ENCODE data around the gene PTBP1. TPM values are rescaled to one million over a fixed set of nuclear protein-coding genes. Genes with fewer than 3 reads are reported as not detected.

PTBP1 gene
- total and polyA plus RNA-seq, 9 of the 15 experiments (the other 6 are each of a cell fraction or from before 2014, with no cell fraction given), result 14.0 to 759 (median 234) TPM

GRCh38 chr19:812747-813218, 15.5 kb downstream of the PTBP1 start (continued):
- TF ChIP-seq, protein P1, sequence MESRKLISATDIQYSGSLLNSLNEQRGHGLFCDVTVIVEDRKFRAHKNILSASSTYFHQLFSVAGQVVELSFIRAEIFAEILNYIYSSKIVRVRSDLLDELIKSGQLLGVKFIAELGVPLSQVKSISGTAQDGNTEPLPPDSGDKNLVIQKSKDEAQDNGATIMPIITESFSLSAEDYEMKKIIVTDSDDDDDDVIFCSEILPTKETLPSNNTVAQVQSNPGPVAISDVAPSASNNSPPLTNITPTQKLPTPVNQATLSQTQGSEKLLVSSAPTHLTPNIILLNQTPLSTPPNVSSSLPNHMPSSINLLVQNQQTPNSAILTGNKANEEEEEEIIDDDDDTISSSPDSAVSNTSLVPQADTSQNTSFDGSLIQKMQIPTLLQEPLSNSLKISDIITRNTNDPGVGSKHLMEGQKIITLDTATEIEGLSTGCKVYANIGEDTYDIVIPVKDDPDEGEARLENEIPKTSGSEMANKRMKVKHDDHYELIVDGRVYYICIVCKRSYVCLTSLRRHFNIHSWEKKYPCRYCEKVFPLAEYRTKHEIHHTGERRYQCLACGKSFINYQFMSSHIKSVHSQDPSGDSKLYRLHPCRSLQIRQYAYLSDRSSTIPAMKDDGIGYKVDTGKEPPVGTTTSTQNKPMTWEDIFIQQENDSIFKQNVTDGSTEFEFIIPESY (CRISPR knock-in tag; IDR thresholded peaks at IDR 0.05), result peak; percentile 88
- TF ChIP-seq, protein P2, sequence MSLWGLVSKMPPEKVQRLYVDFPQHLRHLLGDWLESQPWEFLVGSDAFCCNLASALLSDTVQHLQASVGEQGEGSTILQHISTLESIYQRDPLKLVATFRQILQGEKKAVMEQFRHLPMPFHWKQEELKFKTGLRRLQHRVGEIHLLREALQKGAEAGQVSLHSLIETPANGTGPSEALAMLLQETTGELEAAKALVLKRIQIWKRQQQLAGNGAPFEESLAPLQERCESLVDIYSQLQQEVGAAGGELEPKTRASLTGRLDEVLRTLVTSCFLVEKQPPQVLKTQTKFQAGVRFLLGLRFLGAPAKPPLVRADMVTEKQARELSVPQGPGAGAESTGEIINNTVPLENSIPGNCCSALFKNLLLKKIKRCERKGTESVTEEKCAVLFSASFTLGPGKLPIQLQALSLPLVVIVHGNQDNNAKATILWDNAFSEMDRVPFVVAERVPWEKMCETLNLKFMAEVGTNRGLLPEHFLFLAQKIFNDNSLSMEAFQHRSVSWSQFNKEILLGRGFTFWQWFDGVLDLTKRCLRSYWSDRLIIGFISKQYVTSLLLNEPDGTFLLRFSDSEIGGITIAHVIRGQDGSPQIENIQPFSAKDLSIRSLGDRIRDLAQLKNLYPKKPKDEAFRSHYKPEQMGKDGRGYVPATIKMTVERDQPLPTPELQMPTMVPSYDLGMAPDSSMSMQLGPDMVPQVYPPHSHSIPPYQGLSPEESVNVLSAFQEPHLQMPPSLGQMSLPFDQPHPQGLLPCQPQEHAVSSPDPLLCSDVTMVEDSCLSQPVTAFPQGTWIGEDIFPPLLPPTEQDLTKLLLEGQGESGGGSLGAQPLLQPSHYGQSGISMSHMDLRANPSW (CRISPR knock-in tag; IDR thresholded peaks at IDR 0.05), result no peak
- TF ChIP-seq CHD1 (IDR thresholded peaks at IDR 0.05; ENCODE audit: low read length) (no peak), ZNF407 (IDR thresholded peaks at IDR 0.05; ENCODE audit: low read depth) (no peak), PTBP1 (IDR thresholded peaks at IDR 0.05; ENCODE audit: low read depth, low read length) (0 out of 2 replicates have a peak, but pooled peaks have one; percentile 16), CCNT2 (IDR thresholded peaks at IDR 0.05; ENCODE audit: borderline replicate concordance, extremely low read depth, insufficient read length, low read depth, low read length) (peak; percentile 79)
- TF ChIP-seq, protein P3, sequence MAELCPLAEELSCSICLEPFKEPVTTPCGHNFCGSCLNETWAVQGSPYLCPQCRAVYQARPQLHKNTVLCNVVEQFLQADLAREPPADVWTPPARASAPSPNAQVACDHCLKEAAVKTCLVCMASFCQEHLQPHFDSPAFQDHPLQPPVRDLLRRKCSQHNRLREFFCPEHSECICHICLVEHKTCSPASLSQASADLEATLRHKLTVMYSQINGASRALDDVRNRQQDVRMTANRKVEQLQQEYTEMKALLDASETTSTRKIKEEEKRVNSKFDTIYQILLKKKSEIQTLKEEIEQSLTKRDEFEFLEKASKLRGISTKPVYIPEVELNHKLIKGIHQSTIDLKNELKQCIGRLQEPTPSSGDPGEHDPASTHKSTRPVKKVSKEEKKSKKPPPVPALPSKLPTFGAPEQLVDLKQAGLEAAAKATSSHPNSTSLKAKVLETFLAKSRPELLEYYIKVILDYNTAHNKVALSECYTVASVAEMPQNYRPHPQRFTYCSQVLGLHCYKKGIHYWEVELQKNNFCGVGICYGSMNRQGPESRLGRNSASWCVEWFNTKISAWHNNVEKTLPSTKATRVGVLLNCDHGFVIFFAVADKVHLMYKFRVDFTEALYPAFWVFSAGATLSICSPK (IDR thresholded peaks at IDR 0.05; ENCODE audit: borderline replicate concordance), result no peak

Measured in K562 (cell line).